Measurements from ENCODE around the gene FTO.

Gene FTO

DNA sequence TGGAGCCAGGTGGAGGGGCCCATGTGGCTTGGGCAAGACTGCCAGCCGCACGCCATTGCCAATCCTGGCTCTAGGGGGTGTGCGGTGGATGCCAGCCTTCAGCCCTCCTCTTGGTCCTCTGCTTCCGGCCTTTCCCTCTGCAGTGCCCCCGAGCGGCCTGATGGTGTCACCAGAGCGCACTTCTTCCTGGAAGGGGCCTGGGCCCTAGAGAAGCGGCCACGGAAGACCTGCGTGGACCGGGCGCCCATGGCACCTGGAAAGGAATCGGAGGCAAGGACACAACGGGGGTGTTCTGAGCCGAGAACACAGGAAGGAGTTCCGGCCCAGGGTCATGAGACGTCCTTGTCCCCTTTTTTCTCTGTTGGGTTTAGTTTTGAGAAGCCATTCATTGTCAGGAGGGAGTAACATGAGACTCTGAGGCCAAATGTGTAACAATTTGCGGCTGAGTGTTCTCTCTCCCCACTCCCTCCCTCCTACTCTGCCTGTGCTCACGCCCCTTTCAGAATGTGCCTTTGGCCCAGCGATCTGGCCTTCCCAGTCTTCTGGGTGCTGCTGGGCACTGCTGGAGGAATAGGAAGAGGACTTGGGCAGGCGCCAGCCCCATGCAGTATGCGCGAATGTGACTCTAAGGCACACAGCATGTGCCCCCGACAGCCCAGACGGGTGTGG is 489.8 kb downstream of the FTO start:
- DNase-seq = no peak

DNA sequence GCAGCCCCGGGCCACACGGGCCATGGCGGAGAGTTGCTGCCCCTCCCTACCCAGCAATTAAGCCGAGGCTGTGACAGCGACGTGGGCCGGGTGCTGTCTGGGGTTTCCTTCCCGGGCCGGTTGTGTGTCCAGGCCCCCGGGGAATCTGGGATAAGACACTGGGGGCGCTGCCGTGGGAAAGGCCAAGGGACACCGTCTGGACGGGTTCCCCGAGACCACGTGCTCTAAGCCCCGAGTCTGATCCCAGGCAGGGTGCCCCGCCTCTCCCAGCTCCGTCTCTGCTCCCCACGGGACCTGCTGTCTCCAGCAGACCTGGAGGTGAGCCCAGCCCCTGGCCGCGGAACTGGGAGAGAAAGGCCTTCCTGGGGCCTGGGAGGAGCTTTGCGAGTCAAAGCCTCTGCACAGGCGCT is 490.4 kb downstream of the FTO start:
- DNase-seq = no peak

DNA sequence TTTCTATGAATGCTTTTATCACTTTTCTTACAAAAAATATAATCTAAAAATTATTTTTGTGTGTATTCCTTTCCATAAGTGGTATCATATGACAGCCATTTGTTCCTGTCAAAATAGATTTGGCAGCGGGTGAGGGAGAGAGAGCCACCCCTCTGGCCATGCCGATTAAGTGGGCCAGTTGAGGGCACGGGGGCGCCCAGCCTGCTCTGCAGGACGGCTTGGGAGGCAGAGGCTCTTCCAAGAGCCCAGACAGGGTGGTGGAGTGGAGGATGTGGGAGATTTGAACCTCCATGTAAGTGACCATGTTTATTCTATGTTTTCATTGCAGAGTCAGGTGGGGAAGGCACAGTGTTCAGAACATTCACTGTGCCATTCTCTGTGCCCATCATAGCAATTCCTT is 493.8 kb downstream of the FTO start:
- DNase-seq = no peak

DNA sequence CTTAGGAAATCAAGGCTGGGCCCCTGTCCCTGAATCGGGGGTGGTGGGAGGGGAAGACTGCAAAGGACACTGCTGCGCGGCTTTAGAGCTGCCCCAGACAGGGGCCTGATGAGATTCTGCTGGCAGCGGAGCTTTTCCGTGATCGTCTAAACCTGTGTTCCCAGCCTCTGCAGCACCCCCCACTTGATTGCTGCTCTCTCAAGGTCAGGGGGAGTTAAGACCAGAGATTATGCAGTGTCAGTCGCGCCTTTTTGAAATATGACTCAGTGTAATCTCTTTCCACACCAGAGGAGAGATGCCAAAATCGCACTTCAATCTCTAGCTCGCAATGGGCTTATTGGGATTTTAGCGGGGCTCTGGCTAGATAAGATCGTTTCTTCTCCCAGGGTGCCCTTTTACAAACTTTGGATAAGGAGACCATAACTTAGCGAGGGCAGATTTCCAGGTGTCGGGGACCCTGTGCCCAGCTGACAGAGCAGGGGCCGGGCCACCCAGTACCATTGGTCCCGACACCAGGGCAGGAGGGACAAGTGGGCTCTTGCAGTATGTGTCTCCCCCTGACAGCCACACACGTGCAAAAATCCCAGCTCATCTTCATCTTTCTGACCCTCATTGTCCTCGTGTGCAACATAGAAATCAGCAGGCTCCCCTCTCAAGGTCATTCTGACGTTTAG is 495.7 kb downstream of the FTO start:
- DNase-seq = no peak

DNA sequence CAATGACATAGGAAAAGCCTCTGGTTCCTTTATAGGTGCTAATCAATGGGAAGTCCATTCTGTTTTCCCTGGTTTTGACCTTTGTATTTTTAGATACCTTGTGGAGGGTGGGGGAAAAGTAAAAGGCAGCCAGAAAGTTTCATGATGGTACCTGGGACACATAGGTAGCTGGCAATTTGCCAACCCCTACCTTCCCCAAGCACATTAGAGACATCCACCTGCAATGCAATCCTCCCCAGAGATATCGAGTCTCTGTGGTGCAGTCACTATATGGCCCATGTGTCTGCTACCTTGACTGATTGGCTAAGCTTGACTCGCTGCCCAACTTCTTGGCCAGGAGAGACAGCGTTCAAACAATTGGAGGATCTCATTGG is 496.2 kb downstream of the FTO start:
- no peak for DNase-seq

DNA sequence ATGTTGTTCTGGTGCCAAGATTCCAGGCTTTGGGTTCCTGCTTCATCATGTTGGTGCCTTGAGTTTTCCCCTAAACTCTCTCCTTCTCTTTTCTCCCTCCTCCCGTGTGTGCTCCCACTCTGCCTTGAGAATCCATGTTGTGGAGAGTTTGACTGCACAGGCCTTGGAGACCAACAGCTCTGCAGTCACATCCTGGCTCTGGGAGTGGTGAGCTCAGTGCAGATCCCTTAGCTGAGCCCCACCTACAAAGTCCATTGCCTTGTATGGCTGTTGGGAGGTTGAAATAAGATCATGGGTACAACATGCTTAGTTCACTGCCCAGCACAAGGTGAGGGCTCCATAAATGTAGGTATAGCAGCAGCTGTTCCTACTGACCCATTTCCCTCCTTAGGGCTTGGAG is 496.8 kb downstream of the FTO start:
- no peak for DNase-seq

DNA sequence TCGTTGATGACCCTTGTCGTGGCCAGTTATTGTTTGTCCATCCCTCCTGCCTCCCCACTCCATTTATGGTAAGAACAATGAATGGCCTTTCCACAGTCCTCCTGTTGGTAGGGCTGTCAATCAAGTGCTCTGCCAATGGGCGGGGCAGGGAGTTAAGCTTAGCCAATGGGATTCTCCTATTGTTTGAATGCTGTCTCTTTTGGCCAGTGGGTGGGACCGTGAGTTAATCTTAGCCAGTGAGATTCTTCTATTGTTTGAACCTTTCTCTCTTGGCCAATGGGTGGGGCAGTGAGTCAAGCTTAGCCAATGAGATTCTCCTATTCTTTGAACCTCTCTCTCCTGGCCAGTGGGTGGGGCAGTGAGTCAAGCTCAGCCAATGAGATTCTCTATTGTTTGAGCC is 497.2 kb downstream of the FTO start:
- no peak for DNase-seq
